RWPE1 (cell line): ENCODE data around the gene ZMPSTE24.
A peak's percentile ranks its signal among the peaks of the same experiment; 100 is the strongest.
"Not testable (repeated sequence)": the region's sequence is repeated elsewhere in the genome, so short reads cannot be mapped to it uniquely, and the experiment has no call there.

Source experiments
- CTCF ChIA-PET: fragments of 350-600 bp; sonication (Branson Sonifier 250); formaldehyde crosslinking; extraction: SDS; loops from one replicate; lab custom pipeline; 2021; lab: Yijun Ruan, JAX
- POLR2A ChIA-PET: fragments of 400-600 bp; formaldehyde crosslinking; extraction: SDS; loops from one replicate; lab custom pipeline; 2020; ENCODE audit warnings: antibody characterized with exemption; ENCODE audit not compliant: low non-redundant PET; lab: Yijun Ruan, JAX
- DNase-seq: peaks from one replicate; pipeline ENCODE4 v3.0.0; 2012; ENCODE audit warnings: low spot score
- H3K27ac ChIP-seq: fragments of 450-650 bp; 2 replicates; pipeline ENCODE4 v1.5.1; 2017
- CTCF ChIP-seq: fragments of 450-650 bp; conservative IDR thresholded peaks from 2 replicates; pipeline ENCODE4 v1.5.1; 2017; ENCODE audit warnings: low read depth, mild to moderate bottlenecking

ZMPSTE24 gene

GRCh38 chr1:40316595-40317393 is 58.8 kb downstream of the ZMPSTE24 start, which contains the start of gene COL9A2:
Gene COL9A2 (minus strand): TSS chr1:40317286. CDS start chr1:40317197, 89 bp downstream.
- POLR2A ChIA-PET: interaction anchor here (0.6 kb wide), 1 partner anchor 249 kb away, joined by 4 read pairs; no protein-coding TSS in a partner anchor
- peak; percentile 25 for DNase-seq
- H3K27ac ChIP-seq: no peak within 1 kb of the TSS
- TF ChIP-seq CTCF: no peak
- CTCF ChIA-PET: interaction anchor here (0.8 to 1.9 kb wide), 5 partner anchors 18 to 71 kb away, joined by 3 to 9 read pairs (median 3); no protein-coding TSS in a partner anchor

DNA sequence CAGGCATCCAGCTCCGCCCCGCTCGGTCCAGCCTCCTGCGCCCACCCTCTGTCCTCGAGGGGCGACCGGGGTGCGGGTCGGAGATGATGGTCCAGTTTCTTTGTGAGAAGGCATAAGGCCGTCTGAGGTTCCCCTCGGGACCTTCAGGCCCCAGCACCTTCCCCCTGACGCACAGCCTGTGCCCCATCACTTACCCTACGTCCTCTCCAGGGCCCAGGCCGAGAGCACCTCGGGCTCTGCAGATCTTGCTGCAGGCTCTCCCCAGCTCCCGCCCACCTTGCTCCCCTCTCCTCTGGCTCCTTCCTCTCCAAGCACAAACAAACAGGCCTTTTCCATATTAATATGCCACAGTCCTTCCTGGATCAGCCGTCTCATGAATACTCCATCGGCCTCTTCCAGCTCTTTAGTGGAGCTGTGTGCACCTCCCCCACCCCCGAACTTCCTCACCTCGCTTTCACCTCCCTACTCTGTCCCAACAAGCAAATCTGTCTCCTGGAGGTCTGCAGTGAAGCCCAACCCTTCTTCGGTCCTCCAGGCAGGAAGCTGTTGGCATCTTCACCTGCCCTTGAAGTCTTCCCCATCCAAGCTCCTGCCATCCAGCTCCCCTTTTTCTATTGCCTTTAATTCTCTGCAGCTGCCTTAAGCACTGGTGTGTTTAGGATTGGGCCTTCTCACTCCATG is 59.5 kb downstream of the ZMPSTE24 start:
- no peak for DNase-seq
- no peak for TF ChIP-seq CTCF
- CTCF ChIA-PET: interaction anchor here (0.6 to 1.9 kb wide), 6 partner anchors 17 to 239 kb away, joined by 3 to 9 read pairs (median 4); no protein-coding TSS in a partner anchor

DNA sequence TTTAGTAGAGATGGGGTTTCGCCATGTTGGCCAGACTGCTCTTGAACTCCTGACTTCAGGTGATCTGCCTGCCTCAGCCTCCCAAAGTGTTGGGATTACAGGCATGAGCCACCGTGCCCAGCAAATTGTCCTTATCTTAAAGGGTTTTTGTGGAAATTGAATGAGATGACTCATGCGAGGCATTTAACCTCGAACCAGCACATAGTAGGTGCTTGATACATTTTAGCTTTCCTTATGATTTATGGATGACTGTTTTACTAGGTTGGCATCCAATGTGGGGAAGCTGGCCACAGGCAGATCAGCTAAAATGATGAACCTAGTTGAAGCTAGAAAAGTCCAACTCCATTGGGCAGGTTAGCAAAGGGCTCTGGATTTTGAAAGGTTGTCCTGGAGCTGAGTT is 60.4 kb downstream of the ZMPSTE24 start:
- DNase-seq: no peak
- H3K27ac ChIP-seq: no peak overlapping the region
- ChIA-PET POLR2A (no interaction called here), CTCF (interaction anchor here (1.6 to 2.1 kb wide), 2 partner anchors 20 to 166 kb away, joined by 5 to 7 read pairs; no protein-coding TSS in a partner anchor)
- TF ChIP-seq CTCF: no peak

More for the DNA sequence above, 59.5 kb downstream of the ZMPSTE24 start:
- POLR2A ChIA-PET: interaction anchor here (0.6 kb wide), 1 partner anchor 249 kb away, joined by 4 read pairs; no protein-coding TSS in a partner anchor
- no peak overlapping the region for H3K27ac ChIP-seq

- TF ChIP-seq CTCF: no peak
- DNase-seq: no peak
- CTCF ChIA-PET: interaction anchor here (1.6 to 2.1 kb wide), 2 partner anchors 19 to 166 kb away, joined by 5 to 7 read pairs; no protein-coding TSS in a partner anchor
- POLR2A ChIA-PET: no interaction called here
- no peak overlapping the region for H3K27ac ChIP-seq
Observed at GRCh38 chr1:40318970-40319621, 61.1 kb downstream of the ZMPSTE24 start.

- POLR2A ChIA-PET, H3K27ac ChIP-seq, CTCF ChIA-PET, DNase-seq: not testable (repeated sequence)
Observed at GRCh38 chr1:40331403-40331802, 73.4 kb downstream of the ZMPSTE24 start.

DNA sequence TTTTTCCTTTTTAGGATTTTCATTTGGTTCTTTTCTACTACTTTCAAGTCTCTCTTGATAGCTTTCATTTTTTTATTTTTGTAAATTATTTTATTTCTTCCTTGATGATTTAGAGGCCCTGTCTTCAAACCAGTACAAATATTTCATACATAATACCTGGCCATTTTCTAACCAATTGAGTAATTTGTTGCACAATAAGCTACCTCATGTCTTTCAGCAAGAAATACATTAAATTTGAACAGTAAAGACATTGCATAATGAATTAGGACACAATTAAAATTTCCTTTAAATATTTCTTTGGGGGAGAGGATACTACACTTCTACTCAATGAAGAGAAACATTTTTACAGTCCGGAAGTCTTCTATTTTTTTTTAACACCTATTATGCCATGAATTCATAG is 74.7 kb downstream of the ZMPSTE24 start:
- DNase-seq: no peak
- H3K27ac ChIP-seq: no peak overlapping the region
- no peak for TF ChIP-seq CTCF
- ChIA-PET CTCF (interaction anchor here (0.6 to 0.8 kb wide), 2 partner anchors 138 to 243 kb away, joined by 3 to 4 read pairs; no protein-coding TSS in a partner anchor), POLR2A (no interaction called here)
